AG10803 (cell line): ENCODE measurements around the gene LPP.
A peak's percentile ranks its signal among the peaks of the same experiment; 100 is the strongest.

Experiments
- DNase-seq: peaks from one replicate; pipeline ENCODE4 v3.0.0; 2010; ENCODE audit warnings: low read depth
- H3K4me3 ChIP-seq: 2 replicates; pipeline ENCODE4 v1.5.1; 2011; ENCODE audit warnings: mild to moderate bottlenecking, low read length, control low read depth
- CTCF ChIP-seq: conservative IDR thresholded peaks from 2 replicates; pipeline ENCODE4 v1.5.1; 2011; ENCODE audit warnings: mild to moderate bottlenecking, low read length, control low read depth, inconsistent platforms

Gene LPP

DNA sequence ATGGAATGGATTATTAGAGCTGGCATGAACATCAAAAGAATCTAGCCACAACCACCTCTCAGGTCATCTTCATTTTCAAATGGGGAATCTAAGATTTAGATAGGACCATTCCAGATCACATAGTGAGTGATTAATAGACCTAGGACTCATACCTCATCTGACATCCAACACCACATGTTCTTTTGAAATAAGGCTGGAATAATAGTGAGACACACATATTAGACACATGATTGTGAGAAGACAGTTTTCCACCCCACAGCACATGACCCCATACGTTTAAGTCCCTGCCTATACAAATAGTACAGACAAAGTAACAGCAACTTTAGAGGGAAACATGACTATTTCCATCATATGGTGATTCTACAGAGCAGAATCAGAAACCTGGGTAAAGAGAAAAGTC, 673.1 kb downstream of the LPP start:
- no peak for DNase-seq
- H3K4me3 ChIP-seq = no peak overlapping the region
- TF ChIP-seq CTCF = no peak

DNA sequence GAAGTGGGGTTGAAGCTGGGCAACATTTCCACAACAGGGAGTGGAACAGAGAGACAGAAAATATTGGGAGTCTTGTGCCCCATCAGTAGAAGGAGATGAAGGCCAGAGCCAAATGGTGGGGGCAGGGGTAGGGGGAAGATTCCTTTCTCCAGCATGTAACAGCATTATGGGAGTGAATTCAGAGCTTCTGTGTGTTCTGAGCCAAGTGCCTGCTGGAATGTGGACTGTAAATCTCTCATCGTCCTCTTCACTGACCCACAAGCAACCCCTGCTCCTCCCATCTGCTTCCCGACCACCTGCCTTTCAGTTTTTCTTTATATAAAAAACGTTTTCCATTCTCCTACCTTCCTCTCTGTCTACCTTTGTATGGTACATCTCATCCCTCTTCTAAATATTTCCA, 673.6 kb downstream of the LPP start:
- peak; percentile 83 for DNase-seq
- H3K4me3 ChIP-seq = no peak overlapping the region
- TF ChIP-seq CTCF = no peak

- TF ChIP-seq CTCF = no peak
- H3K4me3 ChIP-seq = no peak overlapping the region
- DNase-seq = no peak
These were observed 675.2 kb downstream of the LPP start for GRCh38 chr3:188829130-188829529.

DNA sequence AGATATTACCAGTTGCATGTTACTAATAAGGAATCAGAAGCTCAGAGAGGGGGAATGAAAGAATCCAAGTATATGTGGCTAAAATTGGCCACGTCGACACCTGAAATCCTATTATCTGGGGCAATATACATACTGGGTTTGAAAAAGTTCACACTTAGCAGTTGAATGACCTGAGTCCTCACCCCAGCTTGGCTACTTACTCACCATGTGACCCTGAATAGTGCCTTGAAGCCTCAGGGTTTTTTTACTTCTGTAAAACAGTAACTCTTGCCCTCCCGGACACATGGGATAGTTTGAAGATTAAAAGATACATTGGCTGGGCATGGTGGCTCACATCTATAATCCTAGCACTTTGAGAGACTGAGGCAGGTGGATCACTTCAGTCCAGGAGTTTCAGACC, 675.6 kb downstream of the LPP start:
- DNase-seq = no peak
- no peak for TF ChIP-seq CTCF
- no peak overlapping the region for H3K4me3 ChIP-seq

- no peak for DNase-seq
These were observed 676.9 kb downstream of the LPP start for GRCh38 chr3:188830893-188831292.

GRCh38 chr3:188832146-188832545, 678.2 kb downstream of the LPP start:
- no peak for TF ChIP-seq CTCF
- no peak overlapping the region for H3K4me3 ChIP-seq
- DNase-seq = peak; percentile 16

More at GRCh38 chr3:188830893-188831292, 676.9 kb downstream of the LPP start:
- no peak overlapping the region for H3K4me3 ChIP-seq
- peak; percentile 34; the same call in 1 of the 2 replicates for TF ChIP-seq CTCF

DNA sequence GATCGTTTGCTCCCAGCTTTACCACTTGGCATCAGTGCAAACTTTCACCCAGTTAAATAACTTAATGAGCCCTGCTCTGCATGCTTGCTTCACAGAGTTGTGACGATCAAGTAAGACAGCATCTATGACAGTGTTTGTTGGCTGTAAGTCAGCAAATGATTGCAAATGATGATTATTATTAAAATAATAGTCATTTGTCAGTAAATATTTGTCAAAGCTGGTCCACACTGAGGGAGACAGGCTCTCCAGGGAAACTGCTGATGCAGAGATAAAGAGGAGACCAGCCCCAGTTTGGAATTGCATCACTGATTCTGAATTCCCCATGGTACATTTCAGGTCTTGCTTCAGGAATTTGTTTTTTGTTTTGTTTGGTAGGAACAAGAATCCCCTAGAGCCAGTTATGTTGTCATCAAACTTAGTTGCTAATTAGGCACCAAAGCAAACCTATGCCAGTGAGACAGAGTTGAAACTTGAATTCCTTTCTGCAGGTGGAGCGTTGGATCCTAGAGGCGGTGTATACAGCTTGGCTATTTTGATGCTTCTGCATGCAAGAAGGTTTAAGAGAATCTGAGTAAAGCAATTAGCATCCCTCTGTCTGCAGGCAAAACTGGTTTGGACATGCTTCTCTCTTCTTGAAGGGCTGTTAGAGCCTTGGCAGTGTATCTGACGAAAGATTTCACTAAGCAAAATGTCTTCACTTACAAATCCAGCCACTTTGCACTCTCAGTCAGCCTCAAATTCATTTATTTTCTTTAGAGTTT, 679.2 kb downstream of the LPP start:
- no peak for TF ChIP-seq CTCF
- no peak overlapping the region for H3K4me3 ChIP-seq
- peak; percentile 44 for DNase-seq
